Measurements from ENCODE around the gene HOXB9. TPM values are rescaled to one million over a fixed set of nuclear protein-coding genes. Genes with fewer than 3 reads are reported as not detected.
A peak's percentile ranks its signal among the peaks of the same experiment; 100 is the strongest.

The HOXB9 gene
- total RNA-seq, 2 donors from 2014 or later: 1.2 to 2.4 TPM

GRCh38 chr17:48642059-48642842, 16.1 kb upstream of the HOXB9 start:
- DNase-seq (ENCODE audit: low spot score in 2 of 2) (no peak), ATAC-seq (no peak)
- peaks cover 4 to 9% of the 10 kb centered on the region in 2 donors for H3K36me3 Mint-ChIP-seq
- H3K9me3 Mint-ChIP-seq: no peaks in the 10 kb centered on the region
- H3K27ac Mint-ChIP-seq: no peak overlapping the region

- no peak for DNase-seq (ENCODE audit: low spot score in 2 of 2)
- H3K9me3 Mint-ChIP-seq: no peaks in the 10 kb centered on the region
- no peak for ATAC-seq
- H3K36me3 Mint-ChIP-seq: peaks cover 4 to 9% of the 10 kb centered on the region in 2 donors
- H3K27ac Mint-ChIP-seq: no peak overlapping the region
These were observed 15.4 kb upstream of the HOXB9 start for GRCh38 chr17:48641541-48642058.

- H3K36me3 Mint-ChIP-seq: peaks cover 4 to 9% of the 10 kb centered on the region in 2 donors
- no peak overlapping the region for H3K27ac Mint-ChIP-seq
These were observed 14.7 kb upstream of the HOXB9 start for GRCh38 chr17:48640858-48641180.

GRCh38 chr17:48639982-48640857, 14.1 kb upstream of the HOXB9 start:
- ATAC-seq (no peak), DNase-seq (ENCODE audit: low spot score in 2 of 2) (no peak)
- H3K9me3 Mint-ChIP-seq: no peaks in the 10 kb centered on the region
- H3K36me3 Mint-ChIP-seq: peaks cover 4 to 9% of the 10 kb centered on the region in 2 donors
- H3K27ac Mint-ChIP-seq: no peak overlapping the region

More at GRCh38 chr17:48640858-48641180, 14.7 kb upstream of the HOXB9 start:
- ATAC-seq: no peak
- no peak for DNase-seq (ENCODE audit: low spot score in 2 of 2)
- no peaks in the 10 kb centered on the region for H3K9me3 Mint-ChIP-seq

- H3K27ac Mint-ChIP-seq: no peak overlapping the region
- H3K9me3 Mint-ChIP-seq: no peaks in the 10 kb centered on the region
- peaks cover 4 to 9% of the 10 kb centered on the region in 2 donors for H3K36me3 Mint-ChIP-seq
- no peak for DNase-seq (ENCODE audit: low spot score in 2 of 2)
- ATAC-seq: no peak
These were observed 13.0 kb upstream of the HOXB9 start for GRCh38 chr17:48639136-48639535.

GRCh38 chr17:48637323-48638260, 11.4 kb upstream of the HOXB9 start:
- no peak for ATAC-seq
- Mint-ChIP-seq H3K27ac (no peak overlapping the region), H3K9me3 (no peaks in the 10 kb centered on the region), H3K36me3 (peaks cover 7 to 9% of the 10 kb centered on the region in 2 donors)
- DNase-seq (ENCODE audit: low spot score in 2 of 2): no peak

GRCh38 chr17:48636177-48637018, 10.2 kb upstream of the HOXB9 start:
- Mint-ChIP-seq H3K36me3 (peaks cover 3 to 10% of the 10 kb centered on the region in 2 donors), H3K9me3 (no peaks in the 10 kb centered on the region), H3K27ac (no peak overlapping the region)
- ATAC-seq: peak; percentile 63 to 88
- peak in 1 of 2 donors; percentile 85 for DNase-seq (ENCODE audit: low spot score in 2 of 2)

- ATAC-seq (no peak), DNase-seq (ENCODE audit: low spot score in 2 of 2) (no peak)
- H3K27ac Mint-ChIP-seq: no peak overlapping the region
- H3K36me3 Mint-ChIP-seq: peaks cover 0 to 6% of the 10 kb centered on the region in 2 donors
- no peaks in the 10 kb centered on the region for H3K9me3 Mint-ChIP-seq
These were observed 8.5 kb upstream of the HOXB9 start for GRCh38 chr17:48634493-48635208.

- Mint-ChIP-seq H3K9me3 (no peaks in the 10 kb centered on the region), H3K27ac (no peak overlapping the region), H3K36me3 (peaks cover 0 to 6% of the 10 kb centered on the region in 2 donors)
- no peak for ATAC-seq
- DNase-seq (ENCODE audit: low spot score in 2 of 2): no peak
These were observed 7.1 kb upstream of the HOXB9 start for GRCh38 chr17:48633266-48633677.

GRCh38 chr17:48632579-48633265, 6.6 kb upstream of the HOXB9 start:
- no peaks in the 10 kb centered on the region for H3K9me3 Mint-ChIP-seq
- H3K27ac Mint-ChIP-seq: no peak overlapping the region
- no peak for DNase-seq (ENCODE audit: low spot score in 2 of 2)
- peaks cover 0 to 6% of the 10 kb centered on the region in 2 donors for H3K36me3 Mint-ChIP-seq
- no peak for ATAC-seq

- peaks cover 0 to 6% of the 10 kb centered on the region in 2 donors for H3K36me3 Mint-ChIP-seq
- H3K9me3 Mint-ChIP-seq: no peaks in the 10 kb centered on the region
- no peak overlapping the region for H3K27ac Mint-ChIP-seq
- DNase-seq (ENCODE audit: low spot score in 2 of 2) (no peak), ATAC-seq (no peak)
These were observed 5.8 kb upstream of the HOXB9 start for GRCh38 chr17:48631693-48632578.

GRCh38 chr17:48630925-48631692, 5.0 kb upstream of the HOXB9 start:
- Mint-ChIP-seq H3K27ac (no peak overlapping the region), H3K36me3 (peaks cover 0 to 6% of the 10 kb centered on the region in 2 donors), H3K9me3 (no peaks in the 10 kb centered on the region)
- no peak for DNase-seq (ENCODE audit: low spot score in 2 of 2)
- ATAC-seq: no peak

Measured in activated naive CD4-positive, alpha-beta T cell treated with anti-CD3 and anti-CD28 coated beads, Interleukin-2, amount 50 U/mL, for 72 hours (primary cell).